ENCODE measurements around the gene ATAD3A.

GRCh38 chr1:1540818-1541628, 29.1 kb downstream of the ATAD3A start:
- no peak for TF ChIP-seq POLR2A (IDR thresholded peaks at IDR 0.05)
- TF ChIP-seq CTCF (IDR thresholded peaks at IDR 0.05), result no peak

Measured in heart left ventricle (tissue), 13 donors.